HG02973 (cell line): ENCODE measurements around the gene STIM1.
A peak's percentile ranks its signal among the peaks of the same experiment; 100 is the strongest.
"Not testable (repeated sequence)": the region's sequence is repeated elsewhere in the genome, so short reads cannot be mapped to it uniquely, and the experiment has no call there.

Source experiments
- ATAC-seq: cut with Tn5 transposase; IDR thresholded peaks from one replicate; pipeline ENCODE4 v1.9.1; 2021; ENCODE audit warnings: moderate library complexity; ENCODE audit not compliant: unreplicated experiment

STIM1 gene

DNA sequence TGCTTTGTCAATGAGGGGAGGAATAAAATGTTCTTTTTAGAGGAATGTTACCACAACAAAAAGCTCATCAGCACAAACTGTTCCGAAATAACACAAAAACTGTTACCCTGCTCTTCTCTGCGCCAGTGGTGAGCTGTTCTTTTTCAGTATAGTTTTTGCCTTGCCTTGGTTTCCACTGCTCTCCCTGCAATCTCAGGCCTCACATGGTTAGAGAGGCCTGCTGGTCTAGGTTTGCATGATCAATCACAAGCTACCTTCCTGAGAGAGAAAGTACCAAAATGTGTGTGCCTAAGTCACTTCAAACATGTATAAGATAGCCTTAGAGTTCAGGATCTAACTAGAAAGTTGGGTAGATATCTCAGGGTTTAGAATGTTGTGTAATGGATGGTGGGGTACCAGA, 114.6 kb downstream of the STIM1 start:
- ATAC-seq, result no peak

DNA sequence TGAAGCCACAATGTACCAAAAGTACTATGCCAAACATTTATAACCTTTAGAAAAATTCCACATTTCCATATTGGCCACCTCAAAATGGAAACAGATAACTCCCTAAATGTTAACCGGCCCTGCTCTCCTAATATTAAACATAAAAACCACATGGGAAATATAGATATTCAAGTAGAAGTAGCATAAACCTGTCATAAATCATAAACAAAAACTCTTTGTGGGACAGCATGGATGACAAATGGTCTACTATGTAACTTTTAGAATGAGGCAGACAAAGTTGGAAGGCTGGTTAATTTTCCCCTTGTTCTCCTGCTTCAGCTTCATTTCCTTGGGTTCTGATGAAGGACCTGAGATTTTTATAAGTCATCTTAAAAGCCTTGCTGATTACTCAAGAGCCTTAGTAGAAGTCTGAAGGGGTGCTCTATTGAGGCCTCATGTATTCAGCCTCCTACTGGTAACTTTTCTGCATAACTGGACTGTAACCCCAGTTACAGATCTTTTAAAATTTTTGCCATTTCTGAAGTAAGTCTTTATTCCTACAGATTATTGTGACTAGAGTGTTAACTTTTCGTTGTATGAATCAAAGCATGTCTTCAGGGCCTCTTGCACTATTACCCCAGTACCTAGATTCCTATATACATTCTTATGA, 116.4 kb downstream of the STIM1 start:
- ATAC-seq, result no peak

DNA sequence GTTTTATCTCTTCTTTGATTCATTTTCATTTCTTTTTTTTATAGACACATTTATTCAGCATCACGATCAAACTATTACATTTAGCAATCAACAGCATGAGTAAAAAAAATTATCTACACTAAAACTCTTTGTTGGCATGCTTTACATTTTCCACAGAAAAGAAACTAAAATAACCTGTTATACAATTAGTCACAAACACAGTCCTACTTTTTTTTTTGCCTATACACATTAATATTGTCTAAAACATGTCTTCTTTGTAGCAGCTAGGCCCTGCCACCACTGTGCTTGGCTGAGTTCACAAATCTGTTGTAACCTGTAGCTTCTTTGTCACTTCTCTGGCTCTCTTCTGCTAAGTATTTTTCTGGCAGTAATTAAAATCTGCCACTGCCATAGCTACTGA, 117.0 kb downstream of the STIM1 start:
- no peak for ATAC-seq

DNA sequence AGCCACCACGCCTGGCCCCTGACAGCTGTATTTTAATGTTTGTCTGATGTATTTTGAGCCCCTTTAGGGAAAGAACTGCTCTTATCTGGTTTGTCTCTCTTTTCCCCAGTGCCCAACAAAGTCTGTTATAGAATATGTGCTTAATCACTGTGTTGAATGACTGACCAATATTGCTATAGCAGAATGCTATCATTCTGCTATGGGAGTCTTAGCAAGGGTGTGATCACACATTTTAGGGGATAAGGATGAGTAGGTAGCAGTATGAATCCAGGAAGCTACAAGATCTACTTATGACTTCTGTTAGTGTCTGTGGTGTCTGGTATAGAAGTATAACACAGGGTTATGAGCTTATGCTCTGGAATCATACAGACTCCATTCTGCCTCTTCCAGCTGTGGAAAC, 121.6 kb downstream of the STIM1 start:
- ATAC-seq, result no peak

DNA sequence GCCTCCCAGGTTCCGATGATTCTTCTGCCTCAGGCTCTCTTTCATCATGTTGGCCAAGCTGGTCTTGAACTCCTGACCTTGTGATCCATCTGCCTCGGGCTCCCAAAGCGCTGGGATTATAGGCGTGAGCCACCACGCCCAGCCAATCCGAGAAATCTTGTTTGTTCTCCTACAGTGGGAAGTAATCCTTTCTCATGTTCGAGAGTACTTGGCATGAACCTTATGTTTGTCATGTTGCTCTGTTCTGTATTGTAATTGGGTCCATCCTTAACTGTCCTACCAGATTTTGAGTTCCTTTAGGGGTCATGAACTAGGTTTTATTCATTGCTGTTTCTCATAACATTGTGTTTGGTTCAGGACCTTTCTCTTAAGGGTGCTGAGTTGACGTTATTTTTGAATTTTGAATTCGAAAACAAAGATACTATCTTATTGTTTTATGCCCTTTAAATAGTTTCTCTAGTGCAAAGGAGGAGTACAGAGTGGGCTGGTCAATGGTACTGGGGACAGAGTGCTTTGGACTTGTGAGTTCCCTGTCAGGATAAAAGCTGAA, 125.7 kb downstream of the STIM1 start:
- ATAC-seq, result no peak

DNA sequence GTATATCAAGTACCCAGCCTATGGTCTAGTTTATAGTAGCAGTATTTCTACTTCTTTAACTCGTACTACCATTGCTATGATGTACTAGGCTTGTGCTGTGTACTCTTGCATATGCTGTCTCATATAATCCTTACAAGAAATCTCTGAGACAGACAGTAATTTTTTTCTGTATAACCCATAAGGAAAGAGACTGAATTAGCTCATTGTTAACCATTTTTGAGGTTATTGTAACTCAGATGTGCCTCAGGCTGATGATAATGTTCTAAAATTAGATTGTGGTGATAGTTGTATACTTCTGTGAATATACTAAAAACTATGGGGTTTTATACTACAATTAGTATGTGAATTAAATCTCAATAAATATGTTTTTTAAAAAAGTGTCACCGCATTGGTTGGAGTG, 127.0 kb downstream of the STIM1 start:
- ATAC-seq, result no peak

DNA sequence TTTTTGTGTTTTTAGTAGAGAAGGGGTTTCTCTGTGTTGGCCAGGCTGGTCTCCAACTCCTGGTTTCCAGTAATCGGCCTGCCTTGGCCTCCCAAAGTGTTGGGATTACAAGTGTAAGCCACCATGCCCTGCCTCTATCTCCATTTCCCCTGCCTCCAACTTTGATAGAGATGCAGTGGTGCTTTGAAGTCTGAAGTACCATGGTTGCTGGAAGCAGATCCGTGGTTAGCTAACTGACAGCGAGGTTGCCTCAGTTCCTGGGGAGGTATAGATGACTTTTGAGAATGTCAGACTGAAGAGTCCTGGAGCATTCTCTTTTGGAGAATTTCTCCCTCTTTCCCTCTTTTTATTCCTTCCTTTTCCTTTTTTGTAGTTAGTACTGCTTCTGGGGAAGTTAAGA, 127.6 kb downstream of the STIM1 start:
- no peak for ATAC-seq

DNA sequence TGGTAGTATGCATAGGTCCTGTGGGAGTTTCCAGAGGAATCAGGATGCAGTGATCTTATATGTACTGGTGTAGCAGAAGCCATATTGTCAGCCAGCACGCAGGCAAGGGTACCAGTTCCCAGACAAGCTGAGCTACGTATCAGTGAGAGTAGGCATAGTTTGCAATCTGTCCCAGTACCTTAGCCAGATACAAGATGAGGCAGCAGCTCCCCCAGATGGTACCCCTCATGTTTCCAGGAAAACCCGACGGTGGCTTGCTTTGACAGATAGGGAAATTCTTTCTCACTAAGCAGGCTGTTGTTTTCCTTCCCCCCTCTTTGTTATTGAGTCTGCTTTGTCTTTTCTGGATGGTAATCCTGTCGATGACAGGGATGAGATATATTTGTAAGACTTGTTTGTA, 129.4 kb downstream of the STIM1 start:
- ATAC-seq, result no peak

DNA sequence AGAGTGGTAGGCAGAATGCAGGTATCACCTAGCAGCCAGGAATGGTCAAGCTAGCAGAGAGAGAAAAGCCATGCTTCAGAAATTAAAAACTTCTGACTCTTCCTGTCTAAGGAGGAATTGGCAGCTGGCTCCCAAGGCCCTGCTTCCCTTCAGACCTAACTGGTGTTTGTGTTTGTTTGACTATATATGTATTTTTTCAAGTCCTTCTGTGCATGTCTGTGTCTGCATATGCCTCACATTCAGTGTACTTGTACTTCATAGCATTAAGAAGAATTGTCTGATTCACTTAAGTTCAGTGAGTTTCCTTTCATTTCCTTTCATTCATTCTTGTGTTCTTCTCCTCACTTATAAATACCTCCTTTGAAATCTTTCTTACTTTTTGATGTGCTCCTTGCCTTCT, 130.2 kb downstream of the STIM1 start:
- no peak for ATAC-seq

DNA sequence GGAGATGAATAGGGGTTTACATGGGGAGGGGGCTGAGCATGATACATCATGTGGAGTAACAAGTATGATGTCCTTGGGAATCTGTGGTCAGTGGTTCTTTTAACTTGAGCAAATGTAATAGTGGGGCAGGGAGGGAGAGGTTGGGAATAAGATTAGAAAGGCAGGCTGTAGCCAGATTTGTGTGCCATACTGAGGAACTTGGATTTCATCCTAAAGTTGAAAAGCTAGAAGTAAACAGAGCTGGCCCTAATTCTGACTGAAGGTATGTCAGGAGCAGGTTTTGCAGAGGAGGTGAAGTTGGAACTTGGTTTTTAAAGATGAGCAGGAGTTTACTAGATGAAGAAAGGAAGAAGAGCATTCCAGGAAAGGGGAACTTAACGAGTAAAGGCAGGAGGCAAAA, 130.8 kb downstream of the STIM1 start:
- no peak for ATAC-seq

DNA sequence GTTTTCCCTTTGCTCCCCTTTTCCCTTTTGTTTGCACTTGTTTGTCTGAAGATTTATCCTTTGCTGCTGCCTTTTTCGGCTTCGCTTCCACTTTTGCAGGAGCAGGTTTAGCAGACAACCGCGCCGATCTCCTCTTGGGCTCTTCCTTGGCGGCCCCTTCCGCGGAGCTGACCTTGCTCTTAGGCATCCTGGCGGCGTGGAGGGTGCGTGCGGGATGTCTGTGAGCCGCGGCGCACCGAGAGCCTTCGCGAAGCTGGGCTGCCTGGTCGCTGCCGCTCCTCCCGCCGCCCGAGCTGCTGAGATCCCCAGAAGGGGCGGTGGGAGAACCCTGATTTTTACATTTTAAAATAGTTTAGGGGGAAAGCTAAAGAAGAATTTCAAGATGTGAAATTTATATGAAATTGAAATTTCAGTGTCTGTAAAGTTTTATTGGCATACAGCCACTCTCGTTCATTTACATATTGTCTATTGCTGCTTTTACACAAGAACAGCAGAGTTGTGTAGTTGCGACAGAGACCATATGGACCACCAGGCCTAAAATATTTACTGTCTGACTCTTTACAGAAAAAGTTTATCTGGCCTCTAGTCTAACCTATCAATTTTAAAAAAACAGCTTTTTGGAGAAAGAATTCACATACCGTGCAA, 133.9 kb downstream of the STIM1 start:
- ATAC-seq, result no peak

DNA sequence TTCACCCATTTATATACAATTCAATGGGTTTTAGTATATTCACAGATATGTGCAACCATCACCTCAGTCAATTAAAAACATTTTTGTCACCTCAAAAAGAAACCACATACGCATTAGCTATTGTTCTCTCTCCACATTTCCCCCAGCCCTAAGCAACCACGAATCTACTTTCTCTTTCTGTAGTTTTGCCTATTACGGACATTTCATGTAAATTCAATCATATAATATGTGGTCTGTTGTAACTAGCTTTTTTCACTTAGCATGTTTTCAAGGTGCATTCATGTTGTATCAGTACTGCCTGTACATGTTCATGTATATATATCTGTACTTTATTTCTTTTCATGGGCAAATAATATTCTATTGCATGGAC, 134.4 kb downstream of the STIM1 start:
- ATAC-seq, result peak; percentile 60

DNA sequence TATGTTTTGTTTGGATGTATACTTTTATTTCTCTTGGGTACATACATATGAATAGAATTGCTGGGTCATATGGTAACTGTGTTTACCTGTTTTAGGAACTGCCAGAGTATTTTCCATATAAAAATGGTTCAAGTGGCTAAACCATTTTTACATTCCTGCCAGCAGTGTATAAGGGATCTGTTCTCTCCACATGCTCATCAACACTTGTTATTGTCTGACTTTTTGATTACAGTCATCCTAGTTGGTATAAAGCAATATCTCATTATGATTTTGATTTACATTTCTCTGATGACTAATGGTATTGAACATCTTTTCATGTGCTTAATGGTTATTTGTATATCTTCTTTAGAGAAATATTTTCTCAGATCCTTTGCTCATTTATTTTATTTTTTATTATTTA, 134.9 kb downstream of the STIM1 start:
- no peak for ATAC-seq

DNA sequence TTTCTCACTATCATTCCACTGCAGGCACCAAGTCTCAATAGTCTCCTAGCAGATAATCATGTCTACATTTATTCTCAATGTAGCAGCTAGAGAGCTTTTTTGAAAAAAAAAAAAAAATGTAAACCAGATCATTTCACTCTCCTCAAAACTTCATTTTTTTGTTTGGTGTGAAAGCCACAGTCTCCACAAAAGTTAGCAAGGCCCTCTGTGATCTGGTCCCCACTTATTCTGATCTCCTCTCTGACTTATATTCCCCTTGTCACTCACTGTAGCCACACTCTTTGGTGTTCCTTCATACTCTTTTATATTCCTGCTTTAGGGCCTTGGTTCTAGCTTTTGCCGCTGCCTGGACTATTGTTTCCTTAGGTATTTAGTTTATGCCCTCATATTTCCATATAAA, 137.5 kb downstream of the STIM1 start:
- no peak for ATAC-seq

DNA sequence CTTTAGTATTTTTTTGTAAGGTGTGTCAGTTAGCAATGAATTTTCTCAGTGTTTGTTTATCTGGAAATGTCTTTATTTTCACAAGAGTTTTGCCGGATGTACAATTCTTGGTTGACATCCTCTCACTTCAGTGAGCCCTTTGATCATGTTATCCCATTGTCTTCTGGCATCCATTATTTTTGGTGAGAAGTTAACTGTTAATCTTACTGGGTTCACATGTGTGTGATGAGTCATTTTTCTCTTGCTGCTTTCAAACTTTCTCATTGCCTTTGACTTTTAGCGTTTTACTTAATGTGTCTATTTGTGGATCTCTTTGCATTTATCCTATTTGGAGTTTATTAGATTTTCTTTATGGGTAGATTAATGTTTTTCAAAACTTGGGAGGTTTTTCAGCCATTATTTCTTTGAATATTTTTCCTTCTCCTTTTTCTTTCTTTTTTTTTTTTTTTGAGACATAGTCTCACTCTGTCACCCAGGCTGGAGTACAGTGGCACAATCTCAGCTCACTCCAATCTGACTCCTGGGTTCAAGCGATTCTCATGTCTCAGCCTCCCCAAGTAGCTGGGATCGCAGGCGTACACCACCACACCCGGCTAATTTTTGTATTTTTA, 138.7 kb downstream of the STIM1 start:
- ATAC-seq, result no peak

DNA sequence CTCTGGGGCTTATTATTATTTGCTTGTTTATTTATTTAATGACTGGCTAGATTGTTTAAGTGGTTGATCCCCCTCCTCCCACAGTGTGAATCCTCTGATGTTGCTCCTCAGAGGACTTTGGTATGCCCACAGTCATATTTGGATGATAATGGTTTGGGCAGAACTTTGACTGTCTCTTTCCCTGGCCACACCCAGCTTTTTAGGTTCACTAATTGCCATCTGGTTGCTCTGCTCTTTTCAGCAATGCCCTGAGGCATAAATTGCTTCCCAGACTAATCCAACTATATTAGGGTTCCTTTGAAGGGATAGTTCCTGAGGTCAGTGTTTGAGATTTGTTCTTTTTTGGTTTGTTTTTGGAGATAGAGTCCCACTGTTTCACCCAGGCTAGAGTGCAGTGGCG, 139.8 kb downstream of the STIM1 start:
- ATAC-seq, result no peak

DNA sequence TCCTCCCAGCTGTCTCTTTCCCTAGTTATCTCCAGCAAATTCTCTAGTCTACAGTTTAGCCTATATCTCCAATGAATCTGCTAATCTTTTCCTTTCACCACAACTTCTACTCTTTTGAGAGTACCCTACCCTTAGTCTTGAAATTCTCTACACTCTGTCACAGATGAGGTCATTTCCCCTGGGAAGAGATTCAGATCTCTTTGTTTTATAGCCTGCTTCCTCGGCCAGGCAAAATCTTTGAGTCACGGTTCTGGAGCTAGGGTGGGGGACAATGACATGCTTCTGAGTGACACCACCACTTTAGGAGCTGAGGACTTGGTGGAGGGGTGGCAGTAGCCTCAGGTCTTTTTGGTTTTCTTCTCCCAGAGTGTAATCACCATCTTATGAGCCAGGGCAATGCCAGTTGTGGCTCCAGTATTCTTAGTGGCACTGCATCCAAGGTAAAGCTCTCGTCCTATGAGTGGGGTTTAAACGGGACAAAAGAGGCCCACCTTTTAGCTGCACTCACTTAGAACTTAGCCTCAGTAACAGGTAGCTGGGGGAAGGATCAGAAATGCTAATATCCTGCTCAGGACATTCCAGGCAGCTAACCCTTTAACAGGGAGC, 140.6 kb downstream of the STIM1 start:
- no peak for ATAC-seq

DNA sequence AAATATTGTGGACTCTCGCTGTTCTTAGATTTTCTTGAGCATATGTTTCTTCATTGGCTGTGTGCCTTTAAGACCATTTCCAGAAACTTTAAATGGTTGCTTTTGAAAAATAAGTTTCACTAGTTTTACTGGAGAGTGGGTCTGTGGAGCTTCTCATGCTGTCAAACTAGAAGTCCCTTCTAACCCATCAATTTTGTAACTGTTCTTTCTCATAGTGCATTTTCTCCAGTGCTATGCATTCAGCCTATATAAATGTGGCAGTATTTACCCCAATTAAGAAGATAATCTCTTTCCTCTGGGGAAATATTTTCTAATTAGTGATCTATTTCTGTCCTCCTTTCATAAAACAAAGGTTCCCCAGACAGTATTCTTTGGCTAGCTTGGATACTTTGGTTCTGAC, 141.2 kb downstream of the STIM1 start:
- no peak for ATAC-seq

DNA sequence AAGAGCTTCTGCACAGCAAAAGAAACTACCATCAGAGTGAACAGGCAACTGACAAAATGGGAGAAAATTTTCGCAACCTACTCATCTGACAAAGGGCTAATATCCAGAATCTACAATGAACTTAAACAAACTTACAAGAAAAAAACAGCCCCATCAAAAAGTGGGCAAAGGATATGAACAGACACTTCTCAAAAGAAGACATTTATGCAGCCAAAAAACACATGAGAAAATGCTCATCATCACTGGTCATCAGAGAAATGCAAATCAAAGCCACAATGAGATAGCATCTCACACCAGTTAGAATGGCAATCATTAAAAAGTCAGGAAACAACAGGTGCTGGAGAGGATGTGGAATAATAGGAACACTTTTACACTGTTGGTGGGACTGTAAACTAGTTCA, 149.3 kb downstream of the STIM1 start:
- ATAC-seq, result not testable (repeated sequence)

DNA sequence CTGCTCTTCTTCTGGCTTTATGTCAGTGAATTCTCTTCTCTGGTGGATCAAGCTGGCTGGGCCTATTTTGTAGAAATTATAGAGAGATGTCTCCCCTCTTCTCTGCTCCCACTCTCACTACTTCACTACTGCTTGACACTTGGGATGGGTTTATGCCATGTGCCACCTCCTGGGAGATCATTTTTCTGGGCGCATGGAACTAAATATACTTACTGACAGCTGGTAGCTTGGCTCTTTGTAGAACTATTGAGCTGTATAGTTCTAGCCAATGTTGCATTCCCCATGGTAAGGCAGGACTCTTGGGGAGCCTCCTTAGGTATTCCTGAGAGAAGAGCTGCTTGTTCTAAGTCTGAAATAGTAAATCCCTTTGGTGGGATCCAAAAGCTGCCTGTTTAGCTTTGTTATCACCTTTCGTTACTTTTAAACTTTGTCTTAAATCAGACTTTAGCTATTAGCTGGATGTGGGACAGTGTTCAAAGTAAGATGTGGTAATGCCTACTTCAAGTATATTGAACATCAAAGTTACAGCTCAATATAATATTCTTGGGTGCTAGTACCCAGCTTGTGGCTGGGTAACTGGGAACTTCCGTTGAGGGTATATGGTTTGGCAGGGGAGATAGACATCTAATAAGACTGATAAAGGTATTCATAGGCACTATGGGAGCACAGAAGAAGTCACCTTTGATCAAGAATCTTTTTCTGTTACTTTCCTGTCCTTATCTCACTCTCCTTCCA, 151.6 kb downstream of the STIM1 start:
- ATAC-seq, result no peak

DNA sequence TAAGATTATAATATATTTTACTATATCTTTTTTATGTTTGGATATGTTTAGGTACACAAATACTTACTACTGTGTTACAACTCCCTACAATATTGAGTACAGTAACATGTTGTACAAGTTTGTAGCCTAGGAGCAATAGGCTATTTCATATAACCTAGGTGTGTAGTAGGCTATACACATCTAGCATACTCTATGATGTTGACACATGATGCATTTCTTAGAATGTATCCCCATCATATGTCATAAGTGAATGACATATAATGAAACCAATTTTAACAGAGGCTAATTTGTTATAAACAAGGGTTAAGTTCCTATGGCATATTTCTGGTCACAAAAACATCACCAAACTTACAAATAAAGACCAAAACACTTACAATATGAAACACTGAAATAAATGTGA, 152.7 kb downstream of the STIM1 start:
- no peak for ATAC-seq
